Measurements from ENCODE around the gene KCNJ5.

KCNJ5 gene

DNA sequence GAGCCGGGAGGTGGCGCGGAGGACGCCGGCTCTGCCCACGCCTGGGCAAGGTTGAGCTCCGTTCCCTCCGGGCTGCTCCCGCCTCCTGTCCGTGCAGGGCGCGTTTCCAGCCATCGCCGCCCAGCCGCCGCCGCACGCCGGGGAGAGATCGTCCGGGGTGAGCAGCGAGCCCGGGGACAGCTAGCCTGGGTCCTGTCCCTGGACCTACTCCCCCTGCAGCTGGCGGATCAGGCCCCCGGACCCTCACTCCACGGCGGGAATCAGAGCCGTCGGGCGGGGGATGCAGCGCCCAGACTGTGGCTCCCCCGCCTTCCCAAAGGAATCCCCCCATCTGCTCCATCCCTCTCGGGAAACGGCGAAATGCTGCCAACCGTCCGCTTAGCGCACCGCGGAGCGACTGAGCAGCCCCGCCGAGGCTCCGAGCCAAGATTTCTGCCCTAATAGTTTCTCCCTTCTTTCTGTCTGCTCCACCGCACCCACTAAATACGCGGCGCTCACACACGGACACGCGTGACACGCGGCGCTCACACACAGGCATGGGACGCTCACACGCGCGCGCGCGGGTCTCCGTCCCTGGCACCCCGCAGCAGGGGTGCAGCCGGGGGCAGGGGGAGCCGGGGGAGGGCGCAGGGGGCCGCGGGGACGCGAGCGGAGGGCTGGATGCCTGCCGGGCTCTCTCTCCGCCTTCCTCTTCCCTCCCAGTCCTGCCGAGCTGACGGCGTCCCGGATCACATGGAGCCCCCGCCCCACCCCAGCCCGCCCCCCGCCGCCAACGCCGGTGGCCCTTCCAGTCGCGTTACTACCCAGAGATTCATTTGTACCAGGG, at the start of gene KCNJ5:
TSS of gene KCNJ5 (plus strand) at position 814 of the 826 bp plus-strand sequence. CDS start 19,918 bp downstream, outside the sequence.
- Histone ChIP-seq H3K36me3 (ENCODE audit: control insufficient read depth, low read depth, low read length) (no peaks in the 10 kb centered on the region), H3K4me3 (ENCODE audit: low read length) (peak within 1 kb of the TSS; percentile 64), H3K4me1 (ENCODE audit: control insufficient read depth, low read depth, low read length) (peaks cover 7% of the 10 kb centered on the region), H3K27me3 (ENCODE audit: control insufficient read depth, insufficient read depth, low read length) (peaks cover 85% of the 10 kb centered on the region), H3K9ac (ENCODE audit: low read length) (no peak within 1 kb of the TSS), H3K27ac (ENCODE audit: low read length) (no peak within 1 kb of the TSS), H3K9me3 (ENCODE audit: control insufficient read depth, low read depth, low read length) (no peaks in the 10 kb centered on the region)

DNA sequence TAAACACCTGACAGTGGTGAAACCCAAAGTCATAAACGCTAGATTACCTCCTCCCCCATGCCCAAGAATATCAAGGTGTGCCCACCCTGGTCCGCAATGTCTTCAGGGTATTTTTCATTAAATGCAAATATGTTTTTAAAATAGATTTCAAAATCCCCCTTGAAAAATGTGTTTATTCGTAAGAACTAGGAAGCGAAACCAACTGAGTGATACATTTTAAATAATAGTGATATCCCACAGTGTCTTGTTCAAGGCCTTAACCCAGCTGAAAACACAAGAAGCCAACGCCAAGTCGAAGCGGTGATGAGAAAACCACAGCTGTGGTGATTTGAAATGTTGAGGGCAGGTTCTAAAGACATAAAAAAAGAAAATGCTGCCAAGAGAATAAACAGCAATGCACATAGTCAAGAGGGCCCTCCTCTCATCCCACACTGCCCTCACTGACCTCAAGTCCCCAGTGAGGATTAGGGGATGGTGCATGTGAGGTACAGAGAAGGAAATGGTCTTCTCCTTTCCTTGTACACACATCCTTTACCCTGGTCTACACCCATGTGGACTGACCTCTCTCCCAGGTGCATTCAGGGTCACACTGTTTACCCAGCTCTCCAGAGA, 49.6 kb upstream of the KCNJ5 start:
- no peaks in the 10 kb centered on the region for H3K9me3 ChIP-seq (ENCODE audit: control insufficient read depth, low read depth, low read length)
- no peak overlapping the region for H3K4me3 ChIP-seq (ENCODE audit: low read length)
- H3K36me3 ChIP-seq (ENCODE audit: control insufficient read depth, low read depth, low read length) = no peaks in the 10 kb centered on the region
- peaks cover 9% of the 10 kb centered on the region for H3K4me1 ChIP-seq (ENCODE audit: control insufficient read depth, low read depth, low read length)
- no peak overlapping the region for H3K9ac ChIP-seq (ENCODE audit: low read length)
- H3K27ac ChIP-seq (ENCODE audit: low read length) = no peak overlapping the region
- H3K27me3 ChIP-seq (ENCODE audit: control insufficient read depth, insufficient read depth, low read length) = no peaks in the 10 kb centered on the region

DNA sequence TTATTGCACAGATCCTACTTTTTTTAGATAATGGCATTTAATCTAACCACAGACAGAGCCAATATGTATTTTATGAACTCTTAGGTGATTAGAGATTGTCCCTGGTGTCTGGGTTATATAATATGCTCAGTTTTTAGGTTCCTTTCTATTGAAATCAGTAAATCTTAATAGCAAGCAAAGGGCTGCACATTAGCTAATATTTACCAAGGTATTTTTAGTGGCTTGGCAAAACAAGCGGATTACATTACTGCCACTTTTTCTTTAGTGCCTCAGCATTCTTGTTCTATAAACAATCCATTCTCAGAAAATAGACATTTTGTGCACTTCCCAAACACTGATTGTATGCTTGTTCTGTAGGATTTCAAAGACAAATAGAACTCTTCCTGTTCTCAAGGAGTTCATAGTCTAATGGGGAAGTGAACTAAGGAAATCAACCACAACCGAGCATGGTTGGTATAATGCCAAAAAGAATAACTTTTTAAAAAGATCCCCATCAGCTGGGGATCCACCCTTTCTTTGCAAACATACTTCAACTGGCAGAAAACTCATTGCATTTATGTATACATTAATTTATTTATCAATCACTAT, 47.9 kb upstream of the KCNJ5 start:
- no peak overlapping the region for H3K9ac ChIP-seq (ENCODE audit: low read length)
- no peaks in the 10 kb centered on the region for H3K9me3 ChIP-seq (ENCODE audit: control insufficient read depth, low read depth, low read length)
- no peaks in the 10 kb centered on the region for H3K36me3 ChIP-seq (ENCODE audit: control insufficient read depth, low read depth, low read length)
- H3K4me3 ChIP-seq (ENCODE audit: low read length) = no peak overlapping the region
- H3K27me3 ChIP-seq (ENCODE audit: control insufficient read depth, insufficient read depth, low read length) = no peaks in the 10 kb centered on the region
- no peak overlapping the region for H3K27ac ChIP-seq (ENCODE audit: low read length)
- H3K4me1 ChIP-seq (ENCODE audit: control insufficient read depth, low read depth, low read length) = peaks cover 9% of the 10 kb centered on the region

DNA sequence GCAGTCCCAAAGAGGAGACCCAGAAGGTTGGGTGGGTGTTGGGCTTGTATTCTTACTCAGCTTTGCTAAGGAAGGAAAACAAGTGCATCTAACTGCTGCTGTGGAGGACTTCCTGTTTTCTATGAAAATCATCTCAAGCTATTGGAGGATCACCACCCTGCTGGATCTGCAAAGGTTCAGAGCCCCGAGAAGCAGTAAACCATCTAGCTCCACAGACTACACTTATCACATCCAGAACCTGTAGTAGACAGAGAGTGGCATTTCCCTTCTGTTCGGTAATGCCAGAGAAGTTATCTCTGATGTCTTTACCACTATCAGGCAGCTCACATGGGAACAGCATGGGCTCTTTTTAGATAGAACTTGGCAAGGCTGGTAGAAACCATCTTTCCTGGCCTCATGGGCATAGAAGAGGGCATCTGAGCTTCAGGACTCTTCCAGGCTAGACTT, 45.8 kb upstream of the KCNJ5 start:
- no peak overlapping the region for H3K9ac ChIP-seq (ENCODE audit: low read length)
- H3K27ac ChIP-seq (ENCODE audit: low read length) = no peak overlapping the region
- no peak overlapping the region for H3K4me3 ChIP-seq (ENCODE audit: low read length)
- no peaks in the 10 kb centered on the region for H3K36me3 ChIP-seq (ENCODE audit: control insufficient read depth, low read depth, low read length)
- no peaks in the 10 kb centered on the region for H3K27me3 ChIP-seq (ENCODE audit: control insufficient read depth, insufficient read depth, low read length)
- H3K9me3 ChIP-seq (ENCODE audit: control insufficient read depth, low read depth, low read length) = no peaks in the 10 kb centered on the region
- H3K4me1 ChIP-seq (ENCODE audit: control insufficient read depth, low read depth, low read length) = no peaks in the 10 kb centered on the region

DNA sequence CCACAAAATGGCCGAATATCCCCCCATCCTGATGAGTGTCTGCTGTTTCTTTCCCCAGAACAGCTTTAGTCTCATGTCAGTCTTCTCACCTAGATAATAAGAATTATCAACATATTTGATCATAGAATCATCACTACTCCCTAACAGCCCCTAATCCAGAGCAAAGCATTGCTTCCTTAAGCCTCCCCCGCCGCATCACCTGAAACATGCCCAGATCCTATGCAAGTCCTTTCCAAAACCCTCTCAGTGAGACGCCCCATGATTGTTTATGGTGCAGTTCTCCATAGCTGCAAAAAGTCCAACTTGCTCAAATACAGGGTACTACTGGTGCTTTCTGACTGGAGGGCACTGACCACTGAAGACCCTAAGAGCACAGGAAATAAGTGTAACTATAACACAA, 44.2 kb upstream of the KCNJ5 start:
- Histone ChIP-seq H3K27me3 (ENCODE audit: control insufficient read depth, insufficient read depth, low read length) (no peaks in the 10 kb centered on the region), H3K4me3 (ENCODE audit: low read length) (no peak overlapping the region), H3K4me1 (ENCODE audit: control insufficient read depth, low read depth, low read length) (no peaks in the 10 kb centered on the region), H3K36me3 (ENCODE audit: control insufficient read depth, low read depth, low read length) (no peaks in the 10 kb centered on the region), H3K27ac (ENCODE audit: low read length) (no peak overlapping the region), H3K9ac (ENCODE audit: low read length) (no peak overlapping the region), H3K9me3 (ENCODE audit: control insufficient read depth, low read depth, low read length) (no peaks in the 10 kb centered on the region)

DNA sequence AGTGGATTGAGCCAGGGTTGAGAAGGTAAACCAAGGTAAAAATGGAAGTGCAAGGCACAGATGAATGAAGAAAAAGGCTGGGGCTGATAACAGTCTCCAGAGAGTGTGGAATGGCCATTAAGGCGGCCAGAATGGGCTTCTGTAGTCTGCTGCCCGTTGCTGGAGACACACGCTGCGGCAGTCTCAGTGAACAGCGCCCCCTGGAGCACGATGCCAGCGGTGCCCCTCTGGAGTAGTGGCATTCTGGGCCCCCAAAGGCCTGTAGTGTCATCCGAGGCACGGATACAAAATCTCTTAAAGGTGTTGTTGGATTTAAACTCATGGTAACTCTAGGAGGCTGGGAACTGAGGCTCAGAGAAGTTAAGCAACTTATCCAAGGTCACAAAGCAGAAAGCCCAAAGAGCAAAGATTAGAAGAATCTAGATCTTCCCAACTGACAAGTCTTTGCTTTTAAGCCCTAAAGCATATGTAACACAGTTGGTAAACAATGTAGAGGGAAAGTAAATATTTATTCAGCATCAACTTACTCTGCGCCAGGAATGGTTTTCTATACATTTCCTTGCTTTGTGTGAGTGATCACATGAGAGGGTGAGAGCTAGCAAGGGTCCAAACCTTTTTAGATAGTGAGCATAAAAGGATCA, 42.2 kb upstream of the KCNJ5 start:
- Histone ChIP-seq H3K9ac (ENCODE audit: low read length) (no peak overlapping the region), H3K27ac (ENCODE audit: low read length) (no peak overlapping the region), H3K9me3 (ENCODE audit: control insufficient read depth, low read depth, low read length) (no peaks in the 10 kb centered on the region), H3K4me3 (ENCODE audit: low read length) (no peak overlapping the region), H3K27me3 (ENCODE audit: control insufficient read depth, insufficient read depth, low read length) (no peaks in the 10 kb centered on the region), H3K4me1 (ENCODE audit: control insufficient read depth, low read depth, low read length) (no peaks in the 10 kb centered on the region), H3K36me3 (ENCODE audit: control insufficient read depth, low read depth, low read length) (no peaks in the 10 kb centered on the region)

DNA sequence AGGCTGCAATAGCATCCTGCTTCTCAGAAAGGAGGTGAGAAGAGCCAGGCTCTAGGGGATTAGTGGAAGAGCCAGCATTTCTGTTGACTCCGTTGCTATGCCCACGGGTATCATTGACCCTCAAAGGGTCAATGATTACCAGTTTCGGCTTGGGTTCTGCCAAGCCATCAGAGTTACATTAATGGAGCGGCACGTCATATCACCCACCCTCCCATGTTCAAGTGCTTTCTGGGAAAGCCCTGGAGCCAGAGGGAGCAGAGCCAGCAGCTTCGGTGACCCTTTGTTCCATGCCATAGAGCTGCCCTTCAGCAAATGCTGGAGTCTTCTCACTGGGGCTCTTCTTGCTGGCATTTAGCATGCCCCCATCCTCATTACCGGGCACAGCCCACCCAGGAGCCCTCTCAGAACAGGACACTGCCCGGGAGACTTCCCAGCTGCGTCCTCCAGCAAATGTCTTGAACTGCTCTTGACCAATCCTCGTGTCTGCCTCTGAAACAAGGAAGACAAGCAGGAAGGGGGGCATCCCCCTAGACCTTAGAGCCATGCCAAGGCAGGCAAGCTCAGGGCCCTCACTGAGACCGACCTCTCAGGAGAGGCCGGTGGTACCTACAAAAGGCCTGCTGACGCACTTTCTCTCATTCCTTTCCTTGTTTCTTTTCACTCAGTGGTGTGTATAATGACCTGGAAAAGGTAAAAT, 38.7 kb upstream of the KCNJ5 start:
- no peak overlapping the region for H3K27ac ChIP-seq (ENCODE audit: low read length)
- H3K4me3 ChIP-seq (ENCODE audit: low read length) = no peak overlapping the region
- H3K9ac ChIP-seq (ENCODE audit: low read length) = no peak overlapping the region
- H3K9me3 ChIP-seq (ENCODE audit: control insufficient read depth, low read depth, low read length) = no peaks in the 10 kb centered on the region
- no peaks in the 10 kb centered on the region for H3K36me3 ChIP-seq (ENCODE audit: control insufficient read depth, low read depth, low read length)
- no peaks in the 10 kb centered on the region for H3K4me1 ChIP-seq (ENCODE audit: control insufficient read depth, low read depth, low read length)
- H3K27me3 ChIP-seq (ENCODE audit: control insufficient read depth, insufficient read depth, low read length) = no peaks in the 10 kb centered on the region

DNA sequence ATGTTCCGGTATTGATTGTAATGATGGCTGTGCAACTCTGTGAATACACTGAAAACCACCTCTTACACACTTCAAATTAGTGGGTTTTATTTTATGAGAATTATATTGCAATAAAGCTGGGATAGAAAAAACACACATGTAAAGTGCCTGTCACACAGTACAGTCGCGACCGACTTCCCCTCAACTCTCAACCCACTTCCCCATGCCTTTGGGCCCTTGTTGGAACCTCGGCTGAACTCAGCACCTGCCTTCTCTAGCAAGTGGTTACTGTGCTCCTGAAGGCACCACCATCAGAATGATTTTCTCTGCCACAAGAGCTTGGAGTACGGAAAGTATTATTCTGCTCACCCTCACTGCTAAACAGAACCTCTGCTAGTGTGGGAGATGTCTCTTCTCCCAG, 37.6 kb upstream of the KCNJ5 start:
- H3K27me3 ChIP-seq (ENCODE audit: control insufficient read depth, insufficient read depth, low read length) = peaks cover 1% of the 10 kb centered on the region
- no peaks in the 10 kb centered on the region for H3K36me3 ChIP-seq (ENCODE audit: control insufficient read depth, low read depth, low read length)
- no peak overlapping the region for H3K27ac ChIP-seq (ENCODE audit: low read length)
- H3K4me1 ChIP-seq (ENCODE audit: control insufficient read depth, low read depth, low read length) = no peaks in the 10 kb centered on the region
- H3K4me3 ChIP-seq (ENCODE audit: low read length) = no peak overlapping the region
- no peak overlapping the region for H3K9ac ChIP-seq (ENCODE audit: low read length)
- no peaks in the 10 kb centered on the region for H3K9me3 ChIP-seq (ENCODE audit: control insufficient read depth, low read depth, low read length)

DNA sequence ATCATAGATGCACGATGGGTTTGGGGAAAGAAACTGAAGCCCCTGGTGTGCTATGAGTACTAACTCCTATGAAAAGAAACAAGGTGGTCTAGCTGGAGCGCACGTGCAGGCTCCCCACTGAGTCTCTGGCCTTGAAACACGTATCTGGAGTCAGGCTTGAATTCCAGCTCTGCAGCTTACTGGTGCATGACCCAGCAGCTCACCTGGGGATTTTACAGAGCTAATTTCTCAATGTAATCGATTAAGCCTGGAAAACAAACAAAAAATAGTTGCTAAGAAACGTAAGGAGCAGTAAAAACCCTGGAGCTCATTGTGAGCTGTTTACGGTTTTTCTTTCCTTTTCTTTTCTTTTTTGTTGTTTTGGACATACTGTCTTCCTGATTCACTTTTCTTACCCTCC, 36.3 kb upstream of the KCNJ5 start:
- Histone ChIP-seq H3K27ac (ENCODE audit: low read length) (no peak overlapping the region), H3K4me3 (ENCODE audit: low read length) (no peak overlapping the region), H3K9me3 (ENCODE audit: control insufficient read depth, low read depth, low read length) (no peaks in the 10 kb centered on the region), H3K9ac (ENCODE audit: low read length) (no peak overlapping the region), H3K36me3 (ENCODE audit: control insufficient read depth, low read depth, low read length) (no peaks in the 10 kb centered on the region), H3K4me1 (ENCODE audit: control insufficient read depth, low read depth, low read length) (no peaks in the 10 kb centered on the region), H3K27me3 (ENCODE audit: control insufficient read depth, insufficient read depth, low read length) (peaks cover 13% of the 10 kb centered on the region)

DNA sequence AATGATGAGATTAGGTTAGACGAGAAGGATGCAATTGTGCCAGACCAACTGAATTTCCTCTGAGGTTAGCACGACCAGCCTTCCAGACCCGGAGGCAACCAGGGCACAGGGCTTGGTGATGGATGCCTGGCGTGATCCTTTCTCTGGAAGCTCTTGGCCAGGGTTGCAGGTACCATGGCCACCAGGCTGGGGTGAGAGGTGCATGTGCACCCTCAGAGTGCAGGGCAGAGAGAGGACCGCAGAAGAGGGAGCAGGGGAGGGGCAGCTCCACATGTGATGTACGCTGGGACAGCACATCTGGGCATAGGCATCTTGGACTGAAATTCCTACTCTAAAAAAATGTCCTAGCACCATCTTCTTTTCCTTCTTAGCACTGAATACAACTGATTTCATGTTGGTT, 34.9 kb upstream of the KCNJ5 start:
- H3K9ac ChIP-seq (ENCODE audit: low read length) = no peak overlapping the region
- H3K4me1 ChIP-seq (ENCODE audit: control insufficient read depth, low read depth, low read length) = no peaks in the 10 kb centered on the region

DNA sequence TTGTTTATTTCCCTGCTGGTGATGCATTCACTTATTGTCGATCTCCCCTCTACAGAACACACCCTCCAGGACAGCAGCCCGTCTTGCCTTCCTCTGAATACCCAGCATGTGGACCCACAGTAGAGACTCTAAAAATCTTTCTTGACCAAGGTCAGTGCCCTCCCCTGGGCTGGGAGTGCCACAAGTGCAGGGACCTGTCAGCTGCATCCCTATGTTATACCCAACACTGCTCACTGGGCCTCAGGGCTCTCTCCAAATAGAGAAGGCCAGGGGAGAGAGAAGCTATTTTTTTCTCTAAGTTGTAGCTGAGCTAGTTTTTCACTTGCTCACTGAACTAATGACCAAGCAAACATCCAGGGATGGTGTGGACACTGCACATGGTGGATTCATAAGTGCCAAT, 33.8 kb upstream of the KCNJ5 start:
- no peak overlapping the region for H3K27ac ChIP-seq (ENCODE audit: low read length)
- H3K4me3 ChIP-seq (ENCODE audit: low read length) = no peak overlapping the region
- H3K4me1 ChIP-seq (ENCODE audit: control insufficient read depth, low read depth, low read length) = no peaks in the 10 kb centered on the region
- no peak overlapping the region for H3K9ac ChIP-seq (ENCODE audit: low read length)
- no peaks in the 10 kb centered on the region for H3K9me3 ChIP-seq (ENCODE audit: control insufficient read depth, low read depth, low read length)
- H3K27me3 ChIP-seq (ENCODE audit: control insufficient read depth, insufficient read depth, low read length) = peaks cover 13% of the 10 kb centered on the region
- no peaks in the 10 kb centered on the region for H3K36me3 ChIP-seq (ENCODE audit: control insufficient read depth, low read depth, low read length)

More for the DNA sequence above, 34.9 kb upstream of the KCNJ5 start:
- H3K9me3 ChIP-seq (ENCODE audit: control insufficient read depth, low read depth, low read length) = no peaks in the 10 kb centered on the region
- no peak overlapping the region for H3K27ac ChIP-seq (ENCODE audit: low read length)
- H3K36me3 ChIP-seq (ENCODE audit: control insufficient read depth, low read depth, low read length) = no peaks in the 10 kb centered on the region
- H3K27me3 ChIP-seq (ENCODE audit: control insufficient read depth, insufficient read depth, low read length) = peaks cover 13% of the 10 kb centered on the region
- no peak overlapping the region for H3K4me3 ChIP-seq (ENCODE audit: low read length)

Data from iPS-18a (cell line).